ENCODE data around the gene RASAL1. TPM values are rescaled to one million over a fixed set of nuclear protein-coding genes. Genes with fewer than 3 reads are reported as not detected.

The RASAL1 gene
- total RNA-seq, 1 donor from 2014 or later: 2.2 TPM

- Mint-ChIP-seq H3K27me3 (ENCODE audit: low read depth) (no peaks in the 10 kb centered on the region), H3K4me3 (ENCODE audit: low read depth) (no peak overlapping the region), H3K4me1 (ENCODE audit: low read depth) (no peaks in the 10 kb centered on the region), H3K9me3 (no peaks in the 10 kb centered on the region), H3K27ac (no peak overlapping the region), H3K36me3 (ENCODE audit: low read depth) (no peaks in the 10 kb centered on the region)
- DNase-seq (ENCODE audit: low spot score): no peak
- intact Hi-C loops (cut with micrococcal nuclease): no loop called here
Observed at GRCh38 chr12:113064395-113065125, 71.0 kb downstream of the RASAL1 start.

- Mint-ChIP-seq H3K9me3 (no peaks in the 10 kb centered on the region), H3K36me3 (ENCODE audit: low read depth) (no peaks in the 10 kb centered on the region), H3K4me1 (ENCODE audit: low read depth) (no peaks in the 10 kb centered on the region), H3K4me3 (ENCODE audit: low read depth) (no peak overlapping the region), H3K27me3 (ENCODE audit: low read depth) (no peaks in the 10 kb centered on the region), H3K27ac (no peak overlapping the region)
- intact Hi-C loops (cut with micrococcal nuclease): no loop called here
- no peak for DNase-seq (ENCODE audit: low spot score)
Observed at GRCh38 chr12:113063396-113064350, 71.9 kb downstream of the RASAL1 start.

- H3K27ac Mint-ChIP-seq: no peak overlapping the region
- no peak overlapping the region for H3K4me3 Mint-ChIP-seq (ENCODE audit: low read depth)
- intact Hi-C loops (cut with micrococcal nuclease): no loop called here
Observed at GRCh38 chr12:113062502-113063395, 72.8 kb downstream of the RASAL1 start.

GRCh38 chr12:113061061-113061694 lies 74.4 kb downstream of the RASAL1 start:
- intact Hi-C loops (cut with micrococcal nuclease): no loop called here
- H3K4me1 Mint-ChIP-seq (ENCODE audit: low read depth): no peaks in the 10 kb centered on the region
- no peak overlapping the region for H3K27ac Mint-ChIP-seq
- peaks cover 6% of the 10 kb centered on the region for H3K27me3 Mint-ChIP-seq (ENCODE audit: low read depth)
- DNase-seq (ENCODE audit: low spot score): no peak
- H3K4me3 Mint-ChIP-seq (ENCODE audit: low read depth): no peak overlapping the region
- no peaks in the 10 kb centered on the region for H3K9me3 Mint-ChIP-seq
- H3K36me3 Mint-ChIP-seq (ENCODE audit: low read depth): no peaks in the 10 kb centered on the region

More at GRCh38 chr12:113062502-113063395, 72.8 kb downstream of the RASAL1 start:
- Mint-ChIP-seq H3K9me3 (no peaks in the 10 kb centered on the region), H3K4me1 (ENCODE audit: low read depth) (no peaks in the 10 kb centered on the region), H3K36me3 (ENCODE audit: low read depth) (no peaks in the 10 kb centered on the region), H3K27me3 (ENCODE audit: low read depth) (peaks cover 3% of the 10 kb centered on the region)
- no peak for DNase-seq (ENCODE audit: low spot score)

- Mint-ChIP-seq H3K27ac (no peak overlapping the region), H3K4me1 (ENCODE audit: low read depth) (no peaks in the 10 kb centered on the region), H3K4me3 (ENCODE audit: low read depth) (no peak overlapping the region), H3K9me3 (no peaks in the 10 kb centered on the region), H3K36me3 (ENCODE audit: low read depth) (no peaks in the 10 kb centered on the region), H3K27me3 (ENCODE audit: low read depth) (peaks cover 12% of the 10 kb centered on the region)
- intact Hi-C loops (cut with micrococcal nuclease): no loop called here
- DNase-seq (ENCODE audit: low spot score): no peak
Observed at GRCh38 chr12:113060336-113060960, 75.1 kb downstream of the RASAL1 start.

- no peaks in the 10 kb centered on the region for H3K4me1 Mint-ChIP-seq (ENCODE audit: low read depth)
- peaks cover 22% of the 10 kb centered on the region for H3K27me3 Mint-ChIP-seq (ENCODE audit: low read depth)
- H3K9me3 Mint-ChIP-seq: no peaks in the 10 kb centered on the region
- no peaks in the 10 kb centered on the region for H3K36me3 Mint-ChIP-seq (ENCODE audit: low read depth)
- H3K27ac Mint-ChIP-seq: no peak overlapping the region
- no peak for DNase-seq (ENCODE audit: low spot score)
- intact Hi-C loops (cut with micrococcal nuclease): no loop called here
- no peak overlapping the region for H3K4me3 Mint-ChIP-seq (ENCODE audit: low read depth)
Observed at GRCh38 chr12:113059071-113059595, 76.4 kb downstream of the RASAL1 start.

GRCh38 chr12:113058553-113058952 lies 77.0 kb downstream of the RASAL1 start:
- no peaks in the 10 kb centered on the region for H3K4me1 Mint-ChIP-seq (ENCODE audit: low read depth)
- H3K27ac Mint-ChIP-seq: no peak overlapping the region
- H3K36me3 Mint-ChIP-seq (ENCODE audit: low read depth): no peaks in the 10 kb centered on the region
- intact Hi-C loops (cut with micrococcal nuclease): no loop called here
- H3K9me3 Mint-ChIP-seq: no peaks in the 10 kb centered on the region
- no peak for DNase-seq (ENCODE audit: low spot score)
- no peak overlapping the region for H3K4me3 Mint-ChIP-seq (ENCODE audit: low read depth)
- peaks cover 22% of the 10 kb centered on the region for H3K27me3 Mint-ChIP-seq (ENCODE audit: low read depth)

GRCh38 chr12:113057565-113058485 lies 77.7 kb downstream of the RASAL1 start:
- peaks cover 24% of the 10 kb centered on the region for H3K27me3 Mint-ChIP-seq (ENCODE audit: low read depth)
- intact Hi-C loops (cut with micrococcal nuclease): no loop called here
- H3K27ac Mint-ChIP-seq: no peak overlapping the region
- DNase-seq (ENCODE audit: low spot score): no peak
- H3K4me3 Mint-ChIP-seq (ENCODE audit: low read depth): no peak overlapping the region
- no peaks in the 10 kb centered on the region for H3K9me3 Mint-ChIP-seq
- no peaks in the 10 kb centered on the region for H3K4me1 Mint-ChIP-seq (ENCODE audit: low read depth)
- no peaks in the 10 kb centered on the region for H3K36me3 Mint-ChIP-seq (ENCODE audit: low read depth)

GRCh38 chr12:113056631-113057488 lies 78.7 kb downstream of the RASAL1 start, which contains the start of gene DTX1:
Gene DTX1 (plus strand): TSS chr12:113056730. CDS start chr12:113058193, 1,463 bp downstream.
- no peaks in the 10 kb centered on the region for H3K36me3 Mint-ChIP-seq (ENCODE audit: low read depth)
- H3K27ac Mint-ChIP-seq: no peak within 1 kb of the TSS
- no peaks in the 10 kb centered on the region for H3K9me3 Mint-ChIP-seq
- no peak for DNase-seq (ENCODE audit: low spot score)
- no peaks in the 10 kb centered on the region for H3K4me1 Mint-ChIP-seq (ENCODE audit: low read depth)
- H3K27me3 Mint-ChIP-seq (ENCODE audit: low read depth): peaks cover 24% of the 10 kb centered on the region
- H3K4me3 Mint-ChIP-seq (ENCODE audit: low read depth): no peak within 1 kb of the TSS
- intact Hi-C loops (cut with micrococcal nuclease): no loop called here

GRCh38 chr12:113056381-113056630 lies 79.3 kb downstream of the RASAL1 start:
- intact Hi-C loops (cut with micrococcal nuclease): no loop called here
- no peak for DNase-seq (ENCODE audit: low spot score)
- H3K9me3 Mint-ChIP-seq: no peaks in the 10 kb centered on the region
- no peaks in the 10 kb centered on the region for H3K4me1 Mint-ChIP-seq (ENCODE audit: low read depth)
- H3K27me3 Mint-ChIP-seq (ENCODE audit: low read depth): peaks cover 24% of the 10 kb centered on the region
- H3K36me3 Mint-ChIP-seq (ENCODE audit: low read depth): no peaks in the 10 kb centered on the region
- no peak overlapping the region for H3K4me3 Mint-ChIP-seq (ENCODE audit: low read depth)
- no peak overlapping the region for H3K27ac Mint-ChIP-seq
